ENCODE data around the gene MMP15. TPM values are rescaled to one million over a fixed set of nuclear protein-coding genes. Genes with fewer than 3 reads are reported as not detected.
A peak's percentile ranks its signal among the peaks of the same experiment; 100 is the strongest.

The MMP15 gene
- total and polyA plus RNA-seq, 2 of the 13 experiments (the other 11 are each of a cell fraction or from before 2014, with no cell fraction given): 35.2 to 44.9 TPM

GRCh38 chr16:58025351-58026138 lies at the start of gene MMP15 (continued):
- TF ChIP-seq ZNF609 (CRISPR knock-in tag; IDR thresholded peaks at IDR 0.05; ENCODE audit: borderline replicate concordance) (no peak), KMT2B (CRISPR knock-in tag; IDR thresholded peaks at IDR 0.05) (no peak), HNRNPH1 (optimal IDR thresholded peaks at IDR 0.05; ENCODE audit: low read depth, low read length) (no peak), MATR3 (CRISPR knock-in tag; IDR thresholded peaks at IDR 0.05) (no peak), ZNF318 (CRISPR knock-in tag; IDR thresholded peaks at IDR 0.05) (no peak), ZNF512B (CRISPR knock-in tag; IDR thresholded peaks at IDR 0.05; ENCODE audit: borderline replicate concordance) (no peak), ZNF205 (CRISPR knock-in tag; IDR thresholded peaks at IDR 0.05) (peak; percentile 45; the same call in 1 of the 2 replicates), ZNF841 (CRISPR knock-in tag; IDR thresholded peaks at IDR 0.05; ENCODE audit: borderline replicate concordance) (peak; percentile 16; the same call in 1 of the 2 replicates), PAX8 (CRISPR knock-in tag; IDR thresholded peaks at IDR 0.05; ENCODE audit: borderline replicate concordance) (no peak), THAP8 (CRISPR knock-in tag; IDR thresholded peaks at IDR 0.05; ENCODE audit: borderline replicate concordance) (no peak), ZBTB1 (CRISPR knock-in tag; IDR thresholded peaks at IDR 0.05; ENCODE audit: borderline replicate concordance) (no peak)

Data from HepG2 (cell line).